ENCODE results near the gene SLC25A21. TPM values are rescaled to one million over a fixed set of nuclear protein-coding genes. Genes with fewer than 3 reads are reported as not detected.

Gene SLC25A21
- total and polyA plus RNA-seq, 2 of the 13 experiments (the other 11 are each of a cell fraction or from before 2014, with no cell fraction given): 1.9 to 2.9 TPM

GRCh38 chr14:37172024-37172869, at the start of gene SLC25A21 (continued):
- peak in 1 of 2 experiments; percentile 84; a peak in 2 of 4 replicates for TF ChIP-seq REST (IDR thresholded peaks at IDR 0.05; ENCODE audit: borderline replicate concordance in 1 of 2, low read depth in 1 of 2, low read length in 2 of 2)
- TF ChIP-seq HBP1 (CRISPR knock-in tag; IDR thresholded peaks at IDR 0.05; ENCODE audit: low read depth): peak; percentile 92
- 0 out of 2 replicates have a peak, but pooled peaks have one; percentile 24 for TF ChIP-seq BHLHE40 (IDR thresholded peaks at IDR 0.05; ENCODE audit: low read length)
- peak; percentile 98 for TF ChIP-seq ZNF605 (CRISPR knock-in tag; IDR thresholded peaks at IDR 0.05)
- TF ChIP-seq ZNF674 (CRISPR knock-in tag; IDR thresholded peaks at IDR 0.05; ENCODE audit: low read depth): peak; percentile 97; the same call in 1 of the 2 replicates
- no peak for TF ChIP-seq MAFF (IDR thresholded peaks at IDR 0.05; ENCODE audit: low read depth, low read length)
- TF ChIP-seq ZNF274 (CRISPR knock-in tag; IDR thresholded peaks at IDR 0.05): peak; percentile 100
- no peak for TF ChIP-seq DPF2 (CRISPR knock-in tag; IDR thresholded peaks at IDR 0.05; ENCODE audit: borderline replicate concordance, low read depth)
- peak; percentile 88; the same call in 1 of the 2 replicates for TF ChIP-seq ARNTL (CRISPR knock-in tag; IDR thresholded peaks at IDR 0.05)
- TF ChIP-seq ZNF792 (CRISPR knock-in tag; IDR thresholded peaks at IDR 0.05): peak; percentile 93
- peak; percentile 96 for TF ChIP-seq ATF7-NPFF (CRISPR knock-in tag; IDR thresholded peaks at IDR 0.05; ENCODE audit: low read depth)
- TF ChIP-seq CENPT (CRISPR knock-in tag; IDR thresholded peaks at IDR 0.05; ENCODE audit: low read depth): 0 out of 2 replicates have a peak, but pooled peaks have one; percentile 8
- TF ChIP-seq ZBTB4 (CRISPR knock-in tag; IDR thresholded peaks at IDR 0.05; ENCODE audit: borderline replicate concordance): peak; percentile 100
- peak; percentile 73 for TF ChIP-seq ZNF7 (CRISPR knock-in tag; IDR thresholded peaks at IDR 0.05)
- TF ChIP-seq RFXANK (CRISPR knock-in tag; IDR thresholded peaks at IDR 0.05): no peak; the same call in 1 of the 2 replicates
- peak; percentile 93 for TF ChIP-seq ZBTB7A (CRISPR knock-in tag; IDR thresholded peaks at IDR 0.05)
- TF ChIP-seq ZNF552 (CRISPR knock-in tag; IDR thresholded peaks at IDR 0.05; ENCODE audit: borderline replicate concordance): peak; percentile 91; the same call in 1 of the 2 replicates
- TF ChIP-seq SALL1 (CRISPR knock-in tag; IDR thresholded peaks at IDR 0.05): peak; percentile 96
- peak; percentile 99; the same call in 1 of the 2 replicates for TF ChIP-seq ZNF782 (CRISPR knock-in tag; IDR thresholded peaks at IDR 0.05; ENCODE audit: borderline replicate concordance)
- peak; percentile 98 for TF ChIP-seq ZNF607 (CRISPR knock-in tag; IDR thresholded peaks at IDR 0.05; ENCODE audit: borderline replicate concordance)
- peak; percentile 81; the same call in 1 of the 2 replicates for TF ChIP-seq HHEX (CRISPR knock-in tag; IDR thresholded peaks at IDR 0.05)
